ENCODE results near the gene CD300A. TPM values are rescaled to one million over a fixed set of nuclear protein-coding genes. Genes with fewer than 3 reads are reported as not detected.

CD300A gene
- total and polyA plus RNA-seq, 2 donors (not counting 1 experiment from before 2014, with no cell fraction given): 2.4 to 5.7 TPM

DNA sequence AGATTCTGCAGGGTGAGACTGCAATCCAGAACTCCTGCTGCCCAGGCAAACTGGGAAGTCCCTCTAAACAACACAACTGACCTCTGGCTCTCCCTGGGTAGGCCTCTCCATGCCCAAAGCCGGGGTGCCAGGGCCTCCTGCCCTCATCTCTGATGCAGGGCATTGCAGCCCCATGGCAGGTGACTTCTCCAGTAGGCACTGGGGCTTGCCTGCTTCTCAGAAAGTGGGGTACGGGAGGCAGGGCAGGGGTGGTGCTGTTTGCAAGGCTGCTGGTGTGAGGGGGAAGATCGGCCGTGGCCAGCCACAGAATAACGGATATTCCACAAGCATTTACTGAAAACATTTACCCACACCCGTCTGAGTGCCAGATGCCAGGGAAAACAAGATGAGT, 38.7 kb upstream of the CD300A start:
- intact Hi-C loops (cut with micrococcal nuclease): no loop called here
- peaks cover 0 to 18% (median 0%) of the 10 kb centered on the region in 3 donors for H3K9me3 ChIP-seq (ENCODE audit: control extremely low read depth in 1 of 3, control insufficient read depth in 2 of 3, insufficient read depth in 1 of 3, low read length in 2 of 3)
- no peak overlapping the region for H3K4me3 ChIP-seq (ENCODE audit: control extremely low read depth in 1 of 5, extremely low read depth in 1 of 5, insufficient read depth in 1 of 5, low read depth in 2 of 5, low read length in 4 of 5)
- CTCF ChIA-PET: no interaction called here
- H4K20me1 ChIP-seq (ENCODE audit: control insufficient read depth, insufficient read depth, low read length, poor library complexity, severe bottlenecking): no peaks in the 10 kb centered on the region
- 86% methylated on average over 2 of the region's 6 CpGs for WGBS (ENCODE audit: insufficient coverage)
- Mint-ChIP-seq H3K4me1 (peaks cover 16% of the 10 kb centered on the region), H3K27ac (no peak overlapping the region), H3K9me3 (ENCODE audit: insufficient read depth) (no peaks in the 10 kb centered on the region), H3K27me3 (peaks cover 28% of the 10 kb centered on the region), H3K4me3 (no peak overlapping the region)
- peaks cover 0 to 42% (median 15%) of the 10 kb centered on the region in 4 experiments for H3K27me3 ChIP-seq (replicated peaks in 1 of 4; ENCODE audit: control extremely low read depth in 1 of 4, control insufficient read depth in 3 of 4, insufficient read depth in 4 of 4, low read length in 3 of 4)
- no peaks in the 10 kb centered on the region for H3K36me3 ChIP-seq (replicated peaks in 1 of 2; ENCODE audit: control extremely low read depth in 1 of 2, control insufficient read depth in 1 of 2, extremely low read depth in 1 of 2, insufficient read depth in 2 of 2, low read length in 1 of 2)
- POLR2A ChIA-PET: no interaction called here
- no peak for ATAC-seq (ENCODE audit: low read depth)
- no peak overlapping the region for H3K4me2 ChIP-seq (replicated peaks; ENCODE audit: low read depth, low read length, poor library complexity, severe bottlenecking)
- TF ChIP-seq EZH2 (IDR thresholded peaks at IDR 0.05; ENCODE audit: borderline replicate concordance, insufficient read depth, low read depth, low read length, poor library complexity, severe bottlenecking): no peak
- no peak for DNase-seq
- H2AFZ ChIP-seq (ENCODE audit: insufficient read depth, low read depth, low read length, poor library complexity, severe bottlenecking): no peak overlapping the region
- no peak overlapping the region for H3K9ac ChIP-seq (ENCODE audit: low read length)
- H3K4me1 ChIP-seq (ENCODE audit: control insufficient read depth in 2 of 2, insufficient read depth in 2 of 2, low read length in 2 of 2): peaks cover 24 to 26% of the 10 kb centered on the region in 2 donors
- no peak overlapping the region for H3K27ac ChIP-seq (ENCODE audit: low read length in 2 of 2)
- H3K79me2 ChIP-seq (ENCODE audit: control insufficient read depth, insufficient read depth, low read length): no peaks in the 10 kb centered on the region

- ChIA-PET CTCF (no interaction called here), POLR2A (no interaction called here)
- Mint-ChIP-seq H3K27me3 (peaks cover 42% of the 10 kb centered on the region), H3K4me1 (peaks cover 16% of the 10 kb centered on the region), H3K4me3 (peak overlapping the region; percentile 57), H3K9me3 (ENCODE audit: insufficient read depth) (no peaks in the 10 kb centered on the region), H3K27ac (peak overlapping the region; percentile 74)
- Histone ChIP-seq H3K9ac (ENCODE audit: low read length) (no peak overlapping the region), H3K27me3 (replicated peaks in 1 of 4; ENCODE audit: control extremely low read depth in 1 of 4, control insufficient read depth in 3 of 4, insufficient read depth in 4 of 4, low read length in 3 of 4) (peaks cover 0 to 54% (median 24%) of the 10 kb centered on the region in 4 experiments), H3K4me2 (replicated peaks; ENCODE audit: low read depth, low read length, poor library complexity, severe bottlenecking) (no peak overlapping the region), H4K20me1 (ENCODE audit: control insufficient read depth, insufficient read depth, low read length, poor library complexity, severe bottlenecking) (no peaks in the 10 kb centered on the region), H3K27ac (ENCODE audit: low read length in 2 of 2) (no peak overlapping the region), H3K36me3 (replicated peaks in 1 of 2; ENCODE audit: control extremely low read depth in 1 of 2, control insufficient read depth in 1 of 2, extremely low read depth in 1 of 2, insufficient read depth in 2 of 2, low read length in 1 of 2) (no peaks in the 10 kb centered on the region), H3K79me2 (ENCODE audit: control insufficient read depth, insufficient read depth, low read length) (no peaks in the 10 kb centered on the region), H3K9me3 (ENCODE audit: control extremely low read depth in 1 of 3, control insufficient read depth in 2 of 3, insufficient read depth in 1 of 3, low read length in 2 of 3) (peaks cover 0 to 25% (median 0%) of the 10 kb centered on the region in 3 donors), H2AFZ (ENCODE audit: insufficient read depth, low read depth, low read length, poor library complexity, severe bottlenecking) (no peak overlapping the region), H3K4me3 (ENCODE audit: control extremely low read depth in 1 of 5, extremely low read depth in 1 of 5, insufficient read depth in 1 of 5, low read depth in 2 of 5, low read length in 4 of 5) (no peak overlapping the region), H3K4me1 (ENCODE audit: control insufficient read depth in 2 of 2, insufficient read depth in 2 of 2, low read length in 2 of 2) (peaks cover 27% of the 10 kb centered on the region in 2 donors)
- ATAC-seq (ENCODE audit: low read depth): peak; percentile 36
- DNase-seq: no peak
- intact Hi-C loops (cut with micrococcal nuclease): no loop called here
- TF ChIP-seq, protein P1, sequence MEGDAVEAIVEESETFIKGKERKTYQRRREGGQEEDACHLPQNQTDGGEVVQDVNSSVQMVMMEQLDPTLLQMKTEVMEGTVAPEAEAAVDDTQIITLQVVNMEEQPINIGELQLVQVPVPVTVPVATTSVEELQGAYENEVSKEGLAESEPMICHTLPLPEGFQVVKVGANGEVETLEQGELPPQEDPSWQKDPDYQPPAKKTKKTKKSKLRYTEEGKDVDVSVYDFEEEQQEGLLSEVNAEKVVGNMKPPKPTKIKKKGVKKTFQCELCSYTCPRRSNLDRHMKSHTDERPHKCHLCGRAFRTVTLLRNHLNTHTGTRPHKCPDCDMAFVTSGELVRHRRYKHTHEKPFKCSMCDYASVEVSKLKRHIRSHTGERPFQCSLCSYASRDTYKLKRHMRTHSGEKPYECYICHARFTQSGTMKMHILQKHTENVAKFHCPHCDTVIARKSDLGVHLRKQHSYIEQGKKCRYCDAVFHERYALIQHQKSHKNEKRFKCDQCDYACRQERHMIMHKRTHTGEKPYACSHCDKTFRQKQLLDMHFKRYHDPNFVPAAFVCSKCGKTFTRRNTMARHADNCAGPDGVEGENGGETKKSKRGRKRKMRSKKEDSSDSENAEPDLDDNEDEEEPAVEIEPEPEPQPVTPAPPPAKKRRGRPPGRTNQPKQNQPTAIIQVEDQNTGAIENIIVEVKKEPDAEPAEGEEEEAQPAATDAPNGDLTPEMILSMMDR (IDR thresholded peaks at IDR 0.05): no peak
- no peak for TF ChIP-seq EZH2 (IDR thresholded peaks at IDR 0.05; ENCODE audit: borderline replicate concordance, insufficient read depth, low read depth, low read length, poor library complexity, severe bottlenecking)
- WGBS (ENCODE audit: insufficient coverage): 54% methylated on average over 11 of the region's 19 CpGs
Measured at GRCh38 chr17:74429604-74430384, 36.6 kb upstream of the CD300A start.

Data from B cell (primary cell).